GM23338 (cell line): Measurements from ENCODE around the gene TRIM71. TPM values are rescaled to one million over a fixed set of nuclear protein-coding genes. Genes with fewer than 3 reads are reported as not detected.

ENCODE experiments used
- ATAC-seq: fragments of 200-7000 bp; cut with Tn5 transposase; 3 replicates; pipeline ENCODE4 v1.9.1; 2020
- DNase-seq: peaks from one replicate; pipeline ENCODE4 v3.0.0-alpha.2; 2015; ENCODE audit warnings: low spot score
- H2AFZ ChIP-seq: fragments of 200-600 bp; sonication (generic); 2 replicates; pipeline ENCODE4 v1.8.0; 2016; ENCODE audit warnings: antibody characterized with exemption, mild to moderate bottlenecking, moderate library complexity
- H3F3A ChIP-seq: fragments of 200-600 bp; sonication (generic); replicated peaks from 2 replicates; pipeline ENCODE4 v1.8.0; 2017; ENCODE audit warnings: antibody characterized with exemption, mixed run types, low read depth
- H3K27ac ChIP-seq: fragments of 200-600 bp; sonication (generic); 2 replicates; pipeline ENCODE4 v1.6.1; 2016; ENCODE audit warnings: low read depth
- H3K27me3 ChIP-seq: fragments of 200-600 bp; sonication (generic); 2 replicates; pipeline ENCODE4 v1.8.0; 2016; ENCODE audit warnings: mild to moderate bottlenecking, mixed run types, moderate library complexity; ENCODE audit not compliant: insufficient read depth
- H3K36me3 ChIP-seq: fragments of 200-600 bp; sonication (generic); 2 replicates; pipeline ENCODE4 v1.8.0; 2016; ENCODE audit warnings: mild to moderate bottlenecking; ENCODE audit not compliant: insufficient read depth
- H3K4me1 ChIP-seq: fragments of 200-600 bp; sonication (generic); 2 replicates; pipeline ENCODE4 v1.8.0; 2016; ENCODE audit warnings: mild to moderate bottlenecking, moderate library complexity; ENCODE audit not compliant: insufficient read depth
- H3K4me2 ChIP-seq: fragments of 200-600 bp; sonication (generic); 2 replicates; pipeline ENCODE4 v1.7.1; 2017; ENCODE audit warnings: mixed run types
- H3K4me3 ChIP-seq: fragments of 200-600 bp; sonication (generic); 2 replicates; pipeline ENCODE4 v1.6.1; 2016; ENCODE audit warnings: mixed run types
- H3K79me2 ChIP-seq: fragments of 200-600 bp; sonication (generic); replicated peaks from 2 replicates; pipeline ENCODE4 v1.8.0; 2017; ENCODE audit warnings: mild to moderate bottlenecking; ENCODE audit not compliant: insufficient read depth
- H3K9me2 ChIP-seq: fragments of 200-600 bp; sonication (generic); 2 replicates; pipeline ENCODE4 v1.8.0; 2017; ENCODE audit not compliant: insufficient read depth
- H4K20me1 ChIP-seq: fragments of 200-600 bp; sonication (generic); replicated peaks from 2 replicates; pipeline ENCODE4 v1.8.0; 2017; ENCODE audit warnings: mild to moderate bottlenecking; ENCODE audit not compliant: insufficient read depth
- H3K27ac Mint-ChIP-seq: 2 replicates; pipeline ENCODE4 v1.8.0; 2020; ENCODE audit warnings: inconsistent platforms, mild to moderate bottlenecking, moderate library complexity, mixed read lengths
- H3K27me3 Mint-ChIP-seq: 3 replicates; pipeline ENCODE4 v1.8.0; 2022; ENCODE audit warnings: low read depth, mild to moderate bottlenecking, moderate library complexity, mixed read lengths, inconsistent platforms; ENCODE audit not compliant: insufficient read depth, poor library complexity
- H3K36me3 Mint-ChIP-seq: 3 replicates; pipeline ENCODE4 v1.8.0; 2021; ENCODE audit warnings: low read depth, mild to moderate bottlenecking, inconsistent platforms, moderate library complexity, mixed read lengths
- H3K4me1 Mint-ChIP-seq: 3 replicates; pipeline ENCODE4 v1.8.0; 2020; ENCODE audit warnings: mild to moderate bottlenecking, inconsistent platforms, mixed read lengths
- H3K4me3 Mint-ChIP-seq: 3 replicates; pipeline ENCODE4 v1.8.0; 2021; ENCODE audit warnings: moderate library complexity, mild to moderate bottlenecking, inconsistent platforms, mixed read lengths
- H3K9me3 Mint-ChIP-seq: 3 replicates; pipeline ENCODE4 v1.8.0; 2020; ENCODE audit warnings: moderate library complexity, mild to moderate bottlenecking, inconsistent platforms, mixed read lengths
- CREB1 ChIP-seq: fragments of 250-450 bp; sonication (Bioruptor Pico); IDR thresholded peaks from 2 replicates; pipeline ENCODE4 v1.5.0; 2020; ENCODE audit warnings: low read depth, mild to moderate bottlenecking, moderate library complexity
- EZH2 ChIP-seq: fragments of 200-600 bp; sonication (generic); IDR thresholded peaks from one replicate; pipeline ENCODE4 v1.8.0; 2017; ENCODE audit warnings: antibody characterized with exemption, mild to moderate bottlenecking, low read depth; ENCODE audit not compliant: unreplicated experiment
- EZH2phosphoT487 ChIP-seq: fragments of 200-600 bp; sonication (generic); IDR thresholded peaks from one replicate; pipeline ENCODE4 v1.8.1; 2018; ENCODE audit warnings: antibody characterized with exemption; ENCODE audit not compliant: unreplicated experiment
- JUNB ChIP-seq: IDR thresholded peaks from one replicate; pipeline ENCODE4 v1.6.1; 2016; ENCODE audit warnings: antibody characterized with exemption; ENCODE audit not compliant: unreplicated experiment
- NANOG ChIP-seq: IDR thresholded peaks from 2 replicates; pipeline ENCODE4 v1.6.1; 2016; ENCODE audit warnings: antibody characterized with exemption, borderline replicate concordance
- POLR2AphosphoS5 ChIP-seq: IDR thresholded peaks from 2 replicates; pipeline ENCODE4 v1.6.1; 2016; ENCODE audit warnings: antibody characterized with exemption, low read depth
- STAT1 ChIP-seq: IDR thresholded peaks from one replicate; pipeline ENCODE4 v1.6.1; 2016; ENCODE audit warnings: antibody characterized with exemption; ENCODE audit not compliant: unreplicated experiment
- ZNF114 ChIP-seq: fragments of 250-450 bp; sonication (Bioruptor Pico); IDR thresholded peaks from 2 replicates; pipeline ENCODE4 v1.5.0; 2020; ENCODE audit warnings: mild to moderate bottlenecking, moderate library complexity
- ZNF331 ChIP-seq: fragments of 250-450 bp; sonication (Bioruptor Pico); IDR thresholded peaks from 2 replicates; pipeline ENCODE4 v1.5.0; 2020; ENCODE audit warnings: low read depth, mild to moderate bottlenecking, moderate library complexity
- polyA plus RNA-seq: library from polyadenylated mRNA; unstranded; fragments of >200 nt; fragmentation: Nextera tagmentation; extraction: Ambion mirVana; gene quantifications from 2 replicates; pipeline ENCODE4 v1.2.1, GENCODE V29; 2016
- total RNA-seq: library from RNA; depleted of rRNA; stranded (reverse); fragments of >200 nt; shearing (Covaris generic); gene quantifications from 2 replicates; pipeline ENCODE4 v1.2.3, GENCODE V29; 2014
- TF ChIP-seq, protein P1 (sequence below): IDR thresholded peaks from one replicate; pipeline ENCODE4 v1.6.1; 2018; ENCODE audit warnings: antibody characterized with exemption; ENCODE audit not compliant: unreplicated experiment
- TF ChIP-seq, protein P2 (sequence below): IDR thresholded peaks from 2 replicates; pipeline ENCODE4 v1.6.1; 2016; ENCODE audit warnings: antibody characterized with exemption
- TF ChIP-seq, protein P3 (sequence below), 2 experiments: fragments of 200-600 bp in 1 of 2; sonication (generic) in 1 of 2; conservative IDR thresholded peaks; 2 replicates each; pipeline versions ENCODE4 v1.5.1 to v1.6.1; 2016 to 2017; ENCODE audit warnings: antibody characterized with exemption in 2 of 2, low read depth in 2 of 2, mild to moderate bottlenecking in 2 of 2, moderate library complexity in 1 of 2

TRIM71 gene
- total and polyA plus RNA-seq, 2 experiments from 2014 or later, result 71.5 to 346 TPM

DNA sequence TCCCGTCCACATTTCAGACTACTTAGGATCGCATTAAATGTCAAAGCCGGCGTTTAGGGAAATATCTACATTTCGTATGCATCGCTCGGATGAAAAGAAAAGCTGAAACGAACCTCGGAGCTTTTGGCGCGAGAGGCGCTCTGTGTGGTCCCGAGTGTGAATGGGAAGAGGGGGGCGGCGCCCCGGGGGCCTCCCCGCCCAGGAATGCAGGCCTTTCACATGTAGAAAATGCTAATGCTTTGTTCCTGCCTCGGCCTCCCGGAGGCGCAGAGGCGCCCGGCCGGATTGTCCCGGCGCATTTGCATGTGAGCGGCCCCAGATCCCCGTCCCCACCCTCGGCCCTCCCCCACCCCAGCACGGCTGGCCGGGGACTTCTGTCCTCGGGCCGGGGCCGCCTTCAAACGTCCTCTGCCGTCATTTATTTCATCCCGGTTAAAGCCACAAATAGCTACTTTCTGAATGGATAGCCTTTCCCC, 37.0 kb upstream of the TRIM71 start:
- Histone ChIP-seq H3K27ac (peak overlapping the region; percentile 100), H3K4me2 (peak overlapping the region; percentile 94), H3F3A (peaks cover 35% of the 10 kb centered on the region), H3K4me3 (peak overlapping the region; percentile 72), H2AFZ (no peak overlapping the region), H3K9me2 (no peaks in the 10 kb centered on the region; the same call in 1 of the 2 replicates), H3K4me1 (peaks cover 43% of the 10 kb centered on the region), H4K20me1 (no peaks in the 10 kb centered on the region), H3K27me3 (no peaks in the 10 kb centered on the region), H3K79me2 (peaks cover 52% of the 10 kb centered on the region), H3K36me3 (no peaks in the 10 kb centered on the region)
- Mint-ChIP-seq H3K9me3 (no peaks in the 10 kb centered on the region; the same call in 2 of the 3 replicates), H3K4me1 (peaks cover 61% of the 10 kb centered on the region), H3K27ac (peak overlapping the region; percentile 99), H3K27me3 (peaks cover 22% of the 10 kb centered on the region), H3K4me3 (peak overlapping the region; percentile 83), H3K36me3 (peaks cover 16% of the 10 kb centered on the region)
- ATAC-seq (peak; percentile 78), DNase-seq (peak; percentile 99)
- peak; percentile 66 for TF ChIP-seq CREB1 (CRISPR knock-in tag)
- TF ChIP-seq, protein P1, sequence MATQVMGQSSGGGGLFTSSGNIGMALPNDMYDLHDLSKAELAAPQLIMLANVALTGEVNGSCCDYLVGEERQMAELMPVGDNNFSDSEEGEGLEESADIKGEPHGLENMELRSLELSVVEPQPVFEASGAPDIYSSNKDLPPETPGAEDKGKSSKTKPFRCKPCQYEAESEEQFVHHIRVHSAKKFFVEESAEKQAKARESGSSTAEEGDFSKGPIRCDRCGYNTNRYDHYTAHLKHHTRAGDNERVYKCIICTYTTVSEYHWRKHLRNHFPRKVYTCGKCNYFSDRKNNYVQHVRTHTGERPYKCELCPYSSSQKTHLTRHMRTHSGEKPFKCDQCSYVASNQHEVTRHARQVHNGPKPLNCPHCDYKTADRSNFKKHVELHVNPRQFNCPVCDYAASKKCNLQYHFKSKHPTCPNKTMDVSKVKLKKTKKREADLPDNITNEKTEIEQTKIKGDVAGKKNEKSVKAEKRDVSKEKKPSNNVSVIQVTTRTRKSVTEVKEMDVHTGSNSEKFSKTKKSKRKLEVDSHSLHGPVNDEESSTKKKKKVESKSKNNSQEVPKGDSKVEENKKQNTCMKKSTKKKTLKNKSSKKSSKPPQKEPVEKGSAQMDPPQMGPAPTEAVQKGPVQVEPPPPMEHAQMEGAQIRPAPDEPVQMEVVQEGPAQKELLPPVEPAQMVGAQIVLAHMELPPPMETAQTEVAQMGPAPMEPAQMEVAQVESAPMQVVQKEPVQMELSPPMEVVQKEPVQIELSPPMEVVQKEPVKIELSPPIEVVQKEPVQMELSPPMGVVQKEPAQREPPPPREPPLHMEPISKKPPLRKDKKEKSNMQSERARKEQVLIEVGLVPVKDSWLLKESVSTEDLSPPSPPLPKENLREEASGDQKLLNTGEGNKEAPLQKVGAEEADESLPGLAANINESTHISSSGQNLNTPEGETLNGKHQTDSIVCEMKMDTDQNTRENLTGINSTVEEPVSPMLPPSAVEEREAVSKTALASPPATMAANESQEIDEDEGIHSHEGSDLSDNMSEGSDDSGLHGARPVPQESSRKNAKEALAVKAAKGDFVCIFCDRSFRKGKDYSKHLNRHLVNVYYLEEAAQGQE, result no peak
- TF ChIP-seq NANOG, result peak; percentile 99
- TF ChIP-seq POLR2AphosphoS5, result no peak
- TF ChIP-seq, protein P2, sequence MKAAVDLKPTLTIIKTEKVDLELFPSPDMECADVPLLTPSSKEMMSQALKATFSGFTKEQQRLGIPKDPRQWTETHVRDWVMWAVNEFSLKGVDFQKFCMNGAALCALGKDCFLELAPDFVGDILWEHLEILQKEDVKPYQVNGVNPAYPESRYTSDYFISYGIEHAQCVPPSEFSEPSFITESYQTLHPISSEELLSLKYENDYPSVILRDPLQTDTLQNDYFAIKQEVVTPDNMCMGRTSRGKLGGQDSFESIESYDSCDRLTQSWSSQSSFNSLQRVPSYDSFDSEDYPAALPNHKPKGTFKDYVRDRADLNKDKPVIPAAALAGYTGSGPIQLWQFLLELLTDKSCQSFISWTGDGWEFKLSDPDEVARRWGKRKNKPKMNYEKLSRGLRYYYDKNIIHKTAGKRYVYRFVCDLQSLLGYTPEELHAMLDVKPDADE, result peak; percentile 61; the same call in 1 of the 2 replicates

DNA sequence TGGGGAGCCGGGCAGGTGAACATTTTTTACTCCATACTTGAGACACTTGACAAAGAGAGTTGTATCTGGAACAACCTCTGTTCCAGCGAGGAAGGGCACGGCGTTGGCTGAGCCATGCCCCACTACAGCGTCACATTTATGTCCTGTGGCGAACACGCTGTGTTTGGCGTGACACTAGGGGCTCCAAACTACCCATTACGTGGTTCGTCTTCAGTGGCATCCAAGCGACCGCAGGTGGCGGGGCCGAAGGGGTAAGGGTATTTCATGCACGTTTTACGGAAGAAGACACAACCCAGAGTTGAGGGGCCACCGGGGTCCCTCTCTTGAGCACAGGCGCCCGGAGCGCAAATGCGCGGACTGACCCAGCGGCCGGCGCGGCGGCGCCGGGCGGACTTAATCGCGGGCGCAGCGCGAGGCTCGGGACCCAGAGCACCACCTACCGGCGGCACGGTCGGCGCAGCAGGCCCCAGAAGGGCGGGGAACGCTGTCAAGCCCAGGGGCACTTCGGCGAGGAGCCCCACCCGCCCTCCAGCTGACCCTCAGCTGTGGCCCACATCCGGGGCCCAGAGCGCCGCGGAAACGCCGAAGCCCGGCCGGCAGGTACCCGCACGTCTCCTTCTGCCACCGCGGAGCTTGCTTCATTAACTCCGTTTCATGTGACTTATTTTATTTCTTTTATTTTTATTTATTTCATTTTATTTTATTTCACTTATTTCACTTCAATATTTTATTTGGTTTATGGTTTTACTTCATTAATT, 36.4 kb upstream of the TRIM71 start:
- H3K4me1 ChIP-seq, result peaks cover 43% of the 10 kb centered on the region
- H3F3A ChIP-seq, result peaks cover 35% of the 10 kb centered on the region
- no peaks in the 10 kb centered on the region for H3K36me3 ChIP-seq
- no peaks in the 10 kb centered on the region; the same call in 1 of the 2 replicates for H3K9me2 ChIP-seq
- no peak overlapping the region for H2AFZ ChIP-seq
- peaks cover 55% of the 10 kb centered on the region for H3K79me2 ChIP-seq
- peak overlapping the region; percentile 72 for H3K4me3 ChIP-seq
- Mint-ChIP-seq H3K27ac (peak overlapping the region; percentile 99), H3K36me3 (peaks cover 15% of the 10 kb centered on the region), H3K27me3 (peaks cover 22% of the 10 kb centered on the region), H3K4me1 (peaks cover 56% of the 10 kb centered on the region), H3K4me3 (peak overlapping the region; percentile 83), H3K9me3 (no peaks in the 10 kb centered on the region; the same call in 2 of the 3 replicates)
- H3K27ac ChIP-seq, result peak overlapping the region; percentile 100
- no peaks in the 10 kb centered on the region for H4K20me1 ChIP-seq
- peak; percentile 72 for ATAC-seq
- peak overlapping the region; percentile 94 for H3K4me2 ChIP-seq
- peak; percentile 97 for DNase-seq
- no peaks in the 10 kb centered on the region for H3K27me3 ChIP-seq
- TF ChIP-seq ZNF114 (CRISPR knock-in tag) (no peak), STAT1 (no peak), EZH2 (no peak), CREB1 (CRISPR knock-in tag) (0 out of 2 replicates have a peak, but pooled peaks have one; percentile 20), EZH2phosphoT487 (no peak), NANOG (no peak), JUNB (no peak), POLR2AphosphoS5 (peak; percentile 47), ZNF331 (CRISPR knock-in tag) (no peak)
- TF ChIP-seq, protein P1, result no peak
- TF ChIP-seq, protein P3, sequence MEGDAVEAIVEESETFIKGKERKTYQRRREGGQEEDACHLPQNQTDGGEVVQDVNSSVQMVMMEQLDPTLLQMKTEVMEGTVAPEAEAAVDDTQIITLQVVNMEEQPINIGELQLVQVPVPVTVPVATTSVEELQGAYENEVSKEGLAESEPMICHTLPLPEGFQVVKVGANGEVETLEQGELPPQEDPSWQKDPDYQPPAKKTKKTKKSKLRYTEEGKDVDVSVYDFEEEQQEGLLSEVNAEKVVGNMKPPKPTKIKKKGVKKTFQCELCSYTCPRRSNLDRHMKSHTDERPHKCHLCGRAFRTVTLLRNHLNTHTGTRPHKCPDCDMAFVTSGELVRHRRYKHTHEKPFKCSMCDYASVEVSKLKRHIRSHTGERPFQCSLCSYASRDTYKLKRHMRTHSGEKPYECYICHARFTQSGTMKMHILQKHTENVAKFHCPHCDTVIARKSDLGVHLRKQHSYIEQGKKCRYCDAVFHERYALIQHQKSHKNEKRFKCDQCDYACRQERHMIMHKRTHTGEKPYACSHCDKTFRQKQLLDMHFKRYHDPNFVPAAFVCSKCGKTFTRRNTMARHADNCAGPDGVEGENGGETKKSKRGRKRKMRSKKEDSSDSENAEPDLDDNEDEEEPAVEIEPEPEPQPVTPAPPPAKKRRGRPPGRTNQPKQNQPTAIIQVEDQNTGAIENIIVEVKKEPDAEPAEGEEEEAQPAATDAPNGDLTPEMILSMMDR (conservative IDR thresholded peaks at IDR 0.05; ENCODE audit: low read depth in 2 of 2), result peak; percentile 52 to 86
